Esophagus squamous epithelium (tissue), 5 donors: ENCODE measurements around the gene NR2C2. TPM values are rescaled to one million over a fixed set of nuclear protein-coding genes. Genes with fewer than 3 reads are reported as not detected.

Experiments
- DNase-seq: peaks from one replicate; lab custom pipeline; 2025; lab: John Stamatoyannopoulos, UW
- H3K27ac ChIP-seq, 4 donors: fragments of 200-600 bp; sonication (generic); one replicate each; pipeline ENCODE4 v1.5.1; 2016 to 2019; ENCODE audit warnings: mild to moderate bottlenecking in 1 of 4
- H3K27me3 ChIP-seq, 4 donors: fragments of 200-600 bp; sonication (generic); 1 replicate in 3 of 4; 2 replicates in 1 of 4; pipeline versions ENCODE4 v1.5.1 to v1.6.0; 2017 to 2021; ENCODE audit warnings: antibody characterized with exemption in 1 of 4
- H3K36me3 ChIP-seq, 3 donors: fragments of 200-600 bp; sonication (generic); one replicate each; pipeline ENCODE4 v1.5.1; 2016 to 2019
- H3K4me1 ChIP-seq, 3 donors: fragments of 200-600 bp; sonication (generic); one replicate each; pipeline ENCODE4 v1.5.1; 2017 to 2019
- H3K4me3 ChIP-seq, 4 donors: fragments of 200-600 bp; sonication (generic); 1 replicate in 3 of 4; 2 replicates in 1 of 4; pipeline ENCODE4 v1.5.1; 2016 to 2019; ENCODE audit warnings: mild to moderate bottlenecking in 2 of 4, moderate library complexity in 1 of 4
- H3K9me3 ChIP-seq, 3 donors: fragments of 200-600 bp; sonication (generic); one replicate each; pipeline ENCODE4 v1.5.1; 2016 to 2019
- CTCF ChIP-seq, 6 experiments: fragments of 450-650 bp in 4 of 6; fragments of 200-600 bp in 2 of 6; sonication (generic) in 2 of 6; IDR thresholded peaks; one replicate each; pipeline ENCODE4 v1.5.1; 2016 to 2019; ENCODE audit warnings: antibody characterized with exemption in 6 of 6, mild to moderate bottlenecking in 4 of 6, moderate library complexity in 4 of 6
- POLR2A ChIP-seq, 4 donors: fragments of 450-650 bp; IDR thresholded peaks; one replicate each; pipeline ENCODE4 v1.6.1; 2017; ENCODE audit warnings: antibody characterized with exemption in 4 of 4, mild to moderate bottlenecking in 4 of 4, moderate library complexity in 3 of 4
- WGBS, 2 donors: methylation state at CpG; one replicate each; pipeline ENCODE4 v1.1.5; 2018; 5-methylcytosine and 5-hydroxymethylcytosine counted together
- intact Hi-C: fragments of 100-400 bp; cut with DNase I; formaldehyde crosslinking; loops from one replicate; pipeline ENCODE4 v1.15.0; 2022
- total RNA-seq, 4 donors: library from RNA; depleted of rRNA; stranded (reverse); fragments of >200 nt; gene quantifications; one replicate each; pipeline ENCODE4 v1.1.0, GENCODE V29; 2016
- donor health status: DM: yes; HTN: yes; CAD: no.

Gene NR2C2
- total RNA-seq, 4 donors from 2014 or later, result 14.1 to 37.2 (median 26.3) TPM

GRCh38 chr3:14914779-14915117 lies 32.6 kb upstream of the NR2C2 start:
- TF ChIP-seq CTCF (IDR thresholded peaks at IDR 0.05), result no peak
- TF ChIP-seq POLR2A (IDR thresholded peaks at IDR 0.05), result no peak
- Histone ChIP-seq H3K27ac (no peak overlapping the region), H3K27me3 (peaks cover 0 to 28% (median 0%) of the 10 kb centered on the region in 4 donors), H3K4me3 (no peak overlapping the region), H3K4me1 (no peaks in the 10 kb centered on the region), H3K9me3 (no peaks in the 10 kb centered on the region), H3K36me3 (peaks cover 0 to 11% (median 0%) of the 10 kb centered on the region in 3 donors)
- 70 to 74% methylated on average over 4 to 6 of the region's 6 CpGs for WGBS, 2 donors
- DNase-seq, result no peak
- intact Hi-C loops, result loop anchor here (5.0 to 10.0 kb wide), 2 partner anchors 237 to 410 kb away; partner anchors contain the start of gene C3orf20

- H3K4me1 ChIP-seq, result peaks cover 0 to 3% (median 0%) of the 10 kb centered on the region in 3 donors
- no peaks in the 10 kb centered on the region for H3K9me3 ChIP-seq
- no peak for DNase-seq
- no peak overlapping the region for H3K4me3 ChIP-seq
- WGBS, 2 donors, result 33 to 79% methylated on average over 2 to 3 of the region's 3 CpGs
- H3K36me3 ChIP-seq, result peaks cover 0 to 11% (median 0%) of the 10 kb centered on the region in 3 donors
- no peak for TF ChIP-seq POLR2A (IDR thresholded peaks at IDR 0.05)
- TF ChIP-seq CTCF (IDR thresholded peaks at IDR 0.05), result peak in 1 of 6 experiments; percentile 19
- intact Hi-C loops, result loop anchor here (5.0 to 10.0 kb wide), 2 partner anchors 238 to 411 kb away; partner anchors contain the start of gene C3orf20
- no peak overlapping the region for H3K27ac ChIP-seq
- peaks cover 0 to 28% (median 0%) of the 10 kb centered on the region in 4 donors for H3K27me3 ChIP-seq
Measured at GRCh38 chr3:14915636-14916222, 31.7 kb upstream of the NR2C2 start.

- Histone ChIP-seq H3K4me3 (no peak overlapping the region), H3K4me1 (peaks cover 4 to 12% (median 5%) of the 10 kb centered on the region in 3 donors), H3K36me3 (peaks cover 0 to 25% (median 0%) of the 10 kb centered on the region in 3 donors), H3K27me3 (peaks cover 0 to 23% (median 0%) of the 10 kb centered on the region in 4 donors), H3K27ac (no peak overlapping the region), H3K9me3 (no peaks in the 10 kb centered on the region)
- 38 to 64% methylated on average over 9 to 11 of the region's 13 CpGs for WGBS, 2 donors
- DNase-seq, result no peak
- no peak for TF ChIP-seq POLR2A (IDR thresholded peaks at IDR 0.05)
- TF ChIP-seq CTCF (IDR thresholded peaks at IDR 0.05), result no peak
- intact Hi-C loops, result loop anchor here (5.0 to 10.0 kb wide), 2 partner anchors 241 to 414 kb away; partner anchors contain the start of gene C3orf20
Measured at GRCh38 chr3:14918356-14918860, 29.0 kb upstream of the NR2C2 start.

- intact Hi-C loops, result loop anchor here (5.0 kb wide), 1 partner anchor 128 kb away; no protein-coding TSS in a partner anchor
- DNase-seq, result no peak
- WGBS, 2 donors, result 84 to 85% methylated on average over 5 of the region's 5 CpGs
Measured at GRCh38 chr3:14920536-14920935, 26.8 kb upstream of the NR2C2 start.

More at GRCh38 chr3:14920536-14920935, 26.8 kb upstream of the NR2C2 start:
- Histone ChIP-seq H3K4me3 (no peak overlapping the region), H3K27ac (peak overlapping the region in 1 of 4 donors; percentile 26), H3K27me3 (peaks cover 0 to 10% (median 0%) of the 10 kb centered on the region in 4 donors), H3K4me1 (peaks cover 4 to 12% (median 5%) of the 10 kb centered on the region in 3 donors), H3K36me3 (peaks cover 0 to 31% (median 0%) of the 10 kb centered on the region in 3 donors), H3K9me3 (no peaks in the 10 kb centered on the region)
- TF ChIP-seq POLR2A (IDR thresholded peaks at IDR 0.05) (no peak), CTCF (IDR thresholded peaks at IDR 0.05) (no peak)
